Right ventricle myocardium superior (tissue), 1 donor: ENCODE data around the gene SRCIN1. TPM values are rescaled to one million over a fixed set of nuclear protein-coding genes. Genes with fewer than 3 reads are reported as not detected.
"Not testable (repeated sequence)": the region's sequence is repeated elsewhere in the genome, so short reads cannot be mapped to it uniquely, and the experiment has no call there.

Source experiments
- ATAC-seq: fragments of 200-7000 bp; cut with Tn5 transposase; one replicate; pipeline ENCODE4 v1.9.1; 2020; ENCODE audit warnings: mild to moderate bottlenecking; ENCODE audit not compliant: poor library complexity
- DNase-seq: peaks from one replicate; pipeline ENCODE4 v3.0.0-alpha.2; 2020
- intact Hi-C: fragments of 100-400 bp; cut with DNase I; formaldehyde crosslinking; loops from one replicate; pipeline ENCODE4 v1.11.2; 2022
- long read RNA-seq: library from polyadenylated mRNA; unstranded; transcript quantifications from one replicate; pipeline ENCODE4 v2.0.0, GENCODE V29; 2021
- total RNA-seq: library from RNA; stranded (reverse); fragmentation: NEBNext Ultra II Directional; extraction: Animal tissue kit (Norgen Biotek cat#: 25700); gene quantifications from one replicate; pipeline ENCODE4 v1.2.1, GENCODE V29; 2021
- donor health status: DM: no; HTN: yes; CAD: no; lungs with severe emphysema.

SRCIN1 gene
- 2.3 TPM for total RNA-seq
- long read RNA-seq, partial matches to known transcripts = 0 of 2 reads
- long read RNA-seq, other reads (novel, unspliced or antisense) = 2 of 2 reads

- intact Hi-C loops = no loop called here
- DNase-seq = peak; percentile 69
- peak; percentile 23 for ATAC-seq
Observed at GRCh38 chr17:38605841-38606645, at the start of gene SRCIN1. TSS of gene SRCIN1 (minus strand) at chr17:38605952. CDS start at chr17:38605705, 247 bp downstream.

- DNase-seq = no peak
- no peak for ATAC-seq
- intact Hi-C loops = no loop called here
Observed at GRCh38 chr17:38654411-38655398, 49.0 kb upstream of the SRCIN1 start.

- no peak for DNase-seq
- ATAC-seq = no peak
- intact Hi-C loops = no loop called here
Observed at GRCh38 chr17:38653679-38654078, 47.9 kb upstream of the SRCIN1 start.

GRCh38 chr17:38653230-38653629 is 47.5 kb upstream of the SRCIN1 start:
- DNase-seq = no peak
- no peak for ATAC-seq
- intact Hi-C loops = no loop called here

GRCh38 chr17:38650653-38651173 is 45.0 kb upstream of the SRCIN1 start:
- intact Hi-C loops, DNase-seq, ATAC-seq: not testable (repeated sequence)

GRCh38 chr17:38637951-38638350 is 32.2 kb upstream of the SRCIN1 start:
- no peak for ATAC-seq
- no peak for DNase-seq
- intact Hi-C loops = no loop called here

GRCh38 chr17:38636054-38636453 is 30.3 kb upstream of the SRCIN1 start:
- DNase-seq = no peak
- intact Hi-C loops = no loop called here
- ATAC-seq = no peak

- ATAC-seq (no peak), DNase-seq (no peak)
- intact Hi-C loops = no loop called here
Observed at GRCh38 chr17:38632334-38632733, 26.6 kb upstream of the SRCIN1 start.

GRCh38 chr17:38628441-38628840 is 22.7 kb upstream of the SRCIN1 start:
- DNase-seq (no peak), ATAC-seq (no peak)
- intact Hi-C loops = no loop called here

- ATAC-seq (no peak), DNase-seq (no peak)
- intact Hi-C loops = no loop called here
Observed at GRCh38 chr17:38627957-38628356, 22.2 kb upstream of the SRCIN1 start.

- DNase-seq, ATAC-seq, intact Hi-C loops: not testable (repeated sequence)
Observed at GRCh38 chr17:38626606-38627226, 21.0 kb upstream of the SRCIN1 start.

GRCh38 chr17:38625482-38625881 is 19.7 kb upstream of the SRCIN1 start:
- intact Hi-C loops = no loop called here
- ATAC-seq = no peak

GRCh38 chr17:38624782-38625355 is 19.1 kb upstream of the SRCIN1 start:
- DNase-seq, intact Hi-C loops, ATAC-seq: not testable (repeated sequence)

More at GRCh38 chr17:38625482-38625881, 19.7 kb upstream of the SRCIN1 start:
- DNase-seq = no peak

GRCh38 chr17:38621538-38621937 is 15.8 kb upstream of the SRCIN1 start:
- ATAC-seq = no peak
- intact Hi-C loops = no loop called here
- DNase-seq = no peak

GRCh38 chr17:38620551-38621277 is 15.0 kb upstream of the SRCIN1 start:
- DNase-seq (no peak), ATAC-seq (no peak)
- intact Hi-C loops = no loop called here

GRCh38 chr17:38619937-38620550 is 14.3 kb upstream of the SRCIN1 start:
- ATAC-seq (no peak), DNase-seq (no peak)
- intact Hi-C loops = no loop called here

- intact Hi-C loops = no loop called here
- DNase-seq (no peak), ATAC-seq (no peak)
Observed at GRCh38 chr17:38619451-38619795, 13.7 kb upstream of the SRCIN1 start.
